Liver (tissue), 3 donors: ENCODE results near the gene VWA5B2.

Experiments
- JUND ChIP-seq, 2 donors: IDR thresholded peaks; 2 replicates each; pipeline ENCODE4 v1.6.1; 2016; ENCODE audit warnings: antibody characterized with exemption in 2 of 2
- SP1 ChIP-seq: IDR thresholded peaks from 2 replicates; pipeline ENCODE4 v1.6.1; 2018; ENCODE audit warnings: antibody characterized with exemption, mild to moderate bottlenecking
- TAF1 ChIP-seq: conservative IDR thresholded peaks from 2 replicates; pipeline ENCODE4 v1.6.1; 2016; ENCODE audit warnings: antibody characterized with exemption, mild to moderate bottlenecking
- TF ChIP-seq, protein P1 (sequence below): fragments of 150-350 bp; IDR thresholded peaks from 2 replicates; pipeline ENCODE4 v1.5.1; 2017; ENCODE audit warnings: improper control_type of control experiment, low read depth, low read length; ENCODE audit not compliant: missing input control
- donor health status: healthy.
- donor health status: healthy.

DNA sequence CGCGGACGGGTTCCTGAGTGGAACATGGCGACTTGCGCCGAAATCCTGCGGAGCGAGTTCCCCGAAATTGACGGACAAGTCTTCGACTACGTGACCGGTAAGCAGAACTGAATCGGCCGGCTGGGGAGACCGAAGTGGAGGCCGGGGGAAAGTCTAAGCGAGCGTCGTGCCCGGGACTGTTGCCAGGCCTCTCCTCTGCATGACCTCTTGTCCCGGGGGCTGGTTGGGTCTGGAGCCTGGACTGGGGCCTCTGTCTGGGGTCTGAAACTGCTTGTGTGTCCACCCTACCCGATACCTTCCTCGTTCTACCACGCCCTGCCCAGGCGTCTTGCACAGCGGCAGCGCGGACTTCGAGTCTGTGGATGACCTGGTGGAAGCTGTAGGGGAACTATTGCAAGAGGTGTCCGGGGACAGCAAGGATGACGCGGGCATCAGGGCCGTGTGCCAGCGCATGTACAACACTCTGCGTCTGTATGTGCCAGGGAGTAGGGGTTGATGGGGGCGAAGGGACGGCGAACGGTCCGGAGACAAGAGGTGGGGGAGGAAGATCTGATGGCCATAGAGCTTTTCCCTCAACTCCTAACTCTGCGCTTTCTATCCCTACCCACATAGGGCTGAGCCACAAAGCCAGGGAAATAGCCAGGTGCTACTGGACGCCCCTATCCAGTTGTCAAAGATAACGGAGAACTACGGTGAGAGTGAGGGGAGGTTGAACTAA lies 43.0 kb upstream of the VWA5B2 start, which contains the start of gene ABCF3:
- no peak for TF ChIP-seq JUND (IDR thresholded peaks at IDR 0.05)
- TF ChIP-seq, protein P1, sequence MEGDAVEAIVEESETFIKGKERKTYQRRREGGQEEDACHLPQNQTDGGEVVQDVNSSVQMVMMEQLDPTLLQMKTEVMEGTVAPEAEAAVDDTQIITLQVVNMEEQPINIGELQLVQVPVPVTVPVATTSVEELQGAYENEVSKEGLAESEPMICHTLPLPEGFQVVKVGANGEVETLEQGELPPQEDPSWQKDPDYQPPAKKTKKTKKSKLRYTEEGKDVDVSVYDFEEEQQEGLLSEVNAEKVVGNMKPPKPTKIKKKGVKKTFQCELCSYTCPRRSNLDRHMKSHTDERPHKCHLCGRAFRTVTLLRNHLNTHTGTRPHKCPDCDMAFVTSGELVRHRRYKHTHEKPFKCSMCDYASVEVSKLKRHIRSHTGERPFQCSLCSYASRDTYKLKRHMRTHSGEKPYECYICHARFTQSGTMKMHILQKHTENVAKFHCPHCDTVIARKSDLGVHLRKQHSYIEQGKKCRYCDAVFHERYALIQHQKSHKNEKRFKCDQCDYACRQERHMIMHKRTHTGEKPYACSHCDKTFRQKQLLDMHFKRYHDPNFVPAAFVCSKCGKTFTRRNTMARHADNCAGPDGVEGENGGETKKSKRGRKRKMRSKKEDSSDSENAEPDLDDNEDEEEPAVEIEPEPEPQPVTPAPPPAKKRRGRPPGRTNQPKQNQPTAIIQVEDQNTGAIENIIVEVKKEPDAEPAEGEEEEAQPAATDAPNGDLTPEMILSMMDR = no peak
- no peak for TF ChIP-seq SP1
- TF ChIP-seq TAF1 = no peak
